H9 (cell line): ENCODE measurements around the gene SLC38A11. TPM values are rescaled to one million over a fixed set of nuclear protein-coding genes. Genes with fewer than 3 reads are reported as not detected.

Experiments
- DNase-seq: peaks from one replicate; pipeline ENCODE4 v3.0.0-alpha.2; 2017
- H2AFZ ChIP-seq: one replicate; pipeline ENCODE4 v1.6.1; 2013; ENCODE audit warnings: mild to moderate bottlenecking, low read length, control low read depth, moderate library complexity
- H2AK5ac ChIP-seq: 2 replicates; pipeline ENCODE4 v1.6.1; 2013; ENCODE audit warnings: low read length, control low read depth, mixed read lengths; ENCODE audit not compliant: insufficient read length
- H2BK120ac ChIP-seq: one replicate; pipeline ENCODE4 v1.6.1; 2013; ENCODE audit warnings: low read depth, mild to moderate bottlenecking, low read length, control low read depth, inconsistent platforms; ENCODE audit not compliant: poor library complexity, severe bottlenecking
- H2BK12ac ChIP-seq: 2 replicates; pipeline ENCODE4 v1.6.1; 2013; ENCODE audit warnings: low read length, control low read depth, mixed read lengths, low read depth; ENCODE audit not compliant: insufficient read length
- H2BK15ac ChIP-seq: 2 replicates; pipeline ENCODE4 v1.6.1; 2013; ENCODE audit warnings: low read depth, low read length, control low read depth
- H2BK20ac ChIP-seq: one replicate; pipeline ENCODE4 v1.6.1; 2013; ENCODE audit warnings: low read depth, mild to moderate bottlenecking, low read length, control low read depth, inconsistent platforms; ENCODE audit not compliant: poor library complexity, severe bottlenecking
- H2BK5ac ChIP-seq: 2 replicates; pipeline ENCODE4 v1.6.1; 2013; ENCODE audit warnings: low read length, control low read depth, mixed read lengths; ENCODE audit not compliant: insufficient read length
- H3K14ac ChIP-seq: 2 replicates; pipeline ENCODE4 v1.6.1; 2013; ENCODE audit warnings: low read length, control low read depth; ENCODE audit not compliant: insufficient read depth
- H3K18ac ChIP-seq: 2 replicates; pipeline ENCODE4 v1.6.1; 2013; ENCODE audit warnings: low read depth, mild to moderate bottlenecking, mixed read lengths, low read length, control low read depth; ENCODE audit not compliant: insufficient read length
- H3K23ac ChIP-seq: 2 replicates; pipeline ENCODE4 v1.6.1; 2013; ENCODE audit warnings: low read length, control low read depth, mixed read lengths, low read depth; ENCODE audit not compliant: insufficient read length
- H3K23me2 ChIP-seq: 2 replicates; pipeline ENCODE4 v1.6.1; 2013; ENCODE audit warnings: low read depth, mild to moderate bottlenecking, mixed read lengths, low read length, control low read depth; ENCODE audit not compliant: insufficient read length, poor library complexity, severe bottlenecking
- H3K27ac ChIP-seq: 2 replicates; pipeline ENCODE4 v1.5.1; 2013; ENCODE audit warnings: low read length, control low read depth, mixed read lengths, low read depth; ENCODE audit not compliant: insufficient read length
- H3K27me3 ChIP-seq: 2 replicates; pipeline ENCODE4 v1.6.1; 2013; ENCODE audit warnings: low read length, control low read depth, inconsistent platforms; ENCODE audit not compliant: insufficient read depth
- H3K4ac ChIP-seq: 2 replicates; pipeline ENCODE4 v1.6.1; 2013; ENCODE audit warnings: low read depth, mild to moderate bottlenecking, control low read depth, inconsistent platforms, low read length, moderate library complexity
- H3K4me1 ChIP-seq: 2 replicates; pipeline ENCODE4 v1.6.1; 2013; ENCODE audit warnings: low read length, control low read depth, inconsistent platforms; ENCODE audit not compliant: insufficient read depth
- H3K4me2 ChIP-seq: 2 replicates; pipeline ENCODE4 v1.6.1; 2013; ENCODE audit warnings: low read length, control low read depth, mixed read lengths; ENCODE audit not compliant: insufficient read length, insufficient read depth
- H3K56ac ChIP-seq: 2 replicates; pipeline ENCODE4 v1.6.1; 2013; ENCODE audit warnings: low read depth, mild to moderate bottlenecking, mixed read lengths, low read length, control low read depth; ENCODE audit not compliant: insufficient read length
- H3K79me1 ChIP-seq: 2 replicates; pipeline ENCODE4 v1.6.1; 2013; ENCODE audit warnings: low read depth, mild to moderate bottlenecking, moderate library complexity, low read length, control low read depth, inconsistent platforms; ENCODE audit not compliant: insufficient read depth, poor library complexity, severe bottlenecking
- H3K79me2 ChIP-seq: 2 replicates; pipeline ENCODE4 v1.6.1; 2013; ENCODE audit warnings: low read length, control low read depth, inconsistent platforms; ENCODE audit not compliant: insufficient read depth
- H3K9ac ChIP-seq: 2 replicates; pipeline ENCODE4 v1.6.1; 2013; ENCODE audit warnings: low read length, control low read depth, mixed read lengths; ENCODE audit not compliant: insufficient read length; ENCODE audit errors: extremely low read depth
- H3K9me3 ChIP-seq: one replicate; pipeline ENCODE4 v1.6.1; 2013; ENCODE audit warnings: low read depth, low read length, inconsistent platforms; ENCODE audit not compliant: control insufficient read depth
- H3T11ph ChIP-seq: one replicate; pipeline ENCODE4 v1.6.1; 2013; ENCODE audit warnings: mild to moderate bottlenecking, low read length, control low read depth, inconsistent platforms
- H4K20me1 ChIP-seq: one replicate; pipeline ENCODE4 v1.6.1; 2013; ENCODE audit not compliant: control insufficient read depth, insufficient read length, insufficient read depth
- H4K5ac ChIP-seq: 2 replicates; pipeline ENCODE4 v1.6.1; 2013; ENCODE audit warnings: low read depth, mild to moderate bottlenecking, mixed read lengths, low read length, control low read depth; ENCODE audit not compliant: insufficient read length
- H4K8ac ChIP-seq: replicated peaks from 2 replicates; pipeline ENCODE4 v1.6.1; 2013; ENCODE audit warnings: low read length, control low read depth, mixed read lengths, low read depth; ENCODE audit not compliant: insufficient read length
- H4K91ac ChIP-seq: 2 replicates; pipeline ENCODE4 v1.6.1; 2013; ENCODE audit warnings: low read depth, mild to moderate bottlenecking, moderate library complexity, mixed read lengths, low read length, control low read depth; ENCODE audit not compliant: insufficient read length
- H3K27ac Mint-ChIP-seq, 3 experiments: 2 replicates in 2 of 3; 3 replicates in 1 of 3; pipeline ENCODE4 v1.8.0; 2020 to 2021; ENCODE audit warnings: mixed read lengths in 3 of 3, mild to moderate bottlenecking in 1 of 3, moderate library complexity in 1 of 3
- H3K27me3 Mint-ChIP-seq: 2 replicates; pipeline ENCODE4 v1.8.0; 2021; ENCODE audit warnings: low read depth, mild to moderate bottlenecking, moderate library complexity, mixed read lengths
- H3K36me3 Mint-ChIP-seq, 3 experiments: 2 replicates in 2 of 3; 3 replicates in 1 of 3; pipeline ENCODE4 v1.8.0; 2020 to 2021; ENCODE audit warnings: low read depth in 3 of 3, mixed read lengths in 3 of 3; ENCODE audit not compliant: insufficient read depth in 1 of 3
- H3K4me1 Mint-ChIP-seq, 2 experiments: 2 replicates each; pipeline ENCODE4 v1.8.0; 2020; ENCODE audit warnings: mixed read lengths in 2 of 2
- H3K4me3 Mint-ChIP-seq, 2 experiments: 2 replicates in 1 of 2; 3 replicates in 1 of 2; pipeline ENCODE4 v1.8.0; 2020 to 2021; ENCODE audit warnings: mild to moderate bottlenecking in 2 of 2, mixed read lengths in 2 of 2, moderate library complexity in 1 of 2
- H3K9me3 Mint-ChIP-seq, 2 experiments: 2 replicates in 1 of 2; 3 replicates in 1 of 2; pipeline ENCODE4 v1.8.0; 2020; ENCODE audit warnings: mild to moderate bottlenecking in 2 of 2, mixed read lengths in 2 of 2, moderate library complexity in 1 of 2
- WGBS: extraction: QIAGEN DNeasy Blood & Tissue Kit; methylation state at CpG from one replicate; pipeline ENCODE4 v1.1.7; 2013; ENCODE audit warnings: missing lambda C conversion rate, low lambda C conversion rate, mixed read lengths; ENCODE audit not compliant: insufficient read length; ENCODE audit errors: extremely low coverage; 5-methylcytosine and 5-hydroxymethylcytosine counted together
- long read RNA-seq: library from polyadenylated mRNA; unstranded; transcript quantifications from one replicate; pipeline ENCODE4 v2.0.0, GENCODE V29; 2020
- total RNA-seq: library from RNA; stranded (reverse); gene quantifications from 2 replicates; pipeline ENCODE4 v1.2.1, GENCODE V29; 2021
- TF ChIP-seq, protein P1 (sequence below): fragments of 200-600 bp; sonication (generic); conservative IDR thresholded peaks from 3 replicates; pipeline ENCODE4 v1.8.0; 2021; ENCODE audit warnings: antibody characterized with exemption, mild to moderate bottlenecking

Gene SLC38A11, protein sequence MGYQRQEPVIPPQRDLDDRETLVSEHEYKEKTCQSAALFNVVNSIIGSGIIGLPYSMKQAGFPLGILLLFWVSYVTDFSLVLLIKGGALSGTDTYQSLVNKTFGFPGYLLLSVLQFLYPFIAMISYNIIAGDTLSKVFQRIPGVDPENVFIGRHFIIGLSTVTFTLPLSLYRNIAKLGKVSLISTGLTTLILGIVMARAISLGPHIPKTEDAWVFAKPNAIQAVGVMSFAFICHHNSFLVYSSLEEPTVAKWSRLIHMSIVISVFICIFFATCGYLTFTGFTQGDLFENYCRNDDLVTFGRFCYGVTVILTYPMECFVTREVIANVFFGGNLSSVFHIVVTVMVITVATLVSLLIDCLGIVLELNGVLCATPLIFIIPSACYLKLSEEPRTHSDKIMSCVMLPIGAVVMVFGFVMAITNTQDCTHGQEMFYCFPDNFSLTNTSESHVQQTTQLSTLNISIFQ
- not detected in 2 replicates for total RNA-seq
- long read RNA-seq = 0 reads

DNA sequence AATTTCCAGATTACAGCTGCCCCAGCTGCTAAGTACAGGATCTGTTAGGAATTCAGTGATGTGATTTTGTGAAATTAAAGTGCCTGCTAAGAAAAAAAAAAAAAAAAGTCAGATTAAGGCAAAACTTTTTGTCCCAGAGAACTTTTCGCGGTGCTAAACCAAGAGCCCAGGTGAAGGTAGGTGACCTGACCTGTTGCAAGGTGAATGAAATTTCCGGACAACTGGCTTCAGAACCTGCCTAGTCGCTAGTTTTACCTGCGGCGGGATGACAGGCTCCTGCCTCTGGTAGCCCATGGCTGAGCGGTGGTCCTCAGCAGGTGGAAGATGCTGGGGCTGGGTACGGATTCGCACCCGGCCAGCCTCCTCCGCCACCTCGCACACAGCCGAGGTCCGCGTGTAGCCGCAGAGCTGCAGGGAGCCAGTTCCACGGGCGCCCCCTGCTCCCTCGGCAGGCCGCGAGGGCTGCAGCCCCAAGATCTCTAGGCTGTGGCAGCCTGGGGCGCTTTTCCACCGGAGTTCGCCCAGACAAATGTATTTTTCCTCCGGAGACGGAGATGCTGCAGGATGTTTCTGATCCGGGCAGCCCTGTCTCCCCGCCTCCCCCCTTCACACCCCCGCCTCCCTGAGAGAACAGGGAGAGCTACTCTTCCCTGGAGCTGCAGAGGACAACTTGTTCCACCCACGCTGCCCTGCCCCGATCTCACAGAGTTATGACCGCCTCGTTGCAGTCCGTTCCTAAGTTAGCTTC lies at the start of gene SLC38A11:
Gene SLC38A11 (minus strand): TSS at position 572 of the 748 bp plus-strand sequence. CDS start 278 bp downstream, at position 294.
- no peaks in the 10 kb centered on the region for H3K4me1 ChIP-seq
- DNase-seq = peak; percentile 41
- Mint-ChIP-seq H3K27me3 (peaks cover 1% of the 10 kb centered on the region; the same call in 1 of the 2 replicates), H3K4me3 (no peak within 1 kb of the TSS; a peak in 1 of 5 replicates), H3K36me3 (no peaks in the 10 kb centered on the region), H3K27ac (peak within 1 kb of the TSS in 2 of 3 experiments; percentile 63 to 75; a peak in 3 of 7 replicates), H3K9me3 (no peaks in the 10 kb centered on the region), H3K4me1 (peaks cover 0 to 3% of the 10 kb centered on the region in 2 experiments; a peak in 1 of 4 replicates)
- H3K27me3 ChIP-seq = no peaks in the 10 kb centered on the region
- H2BK120ac ChIP-seq = no peak within 1 kb of the TSS
- H3K4ac ChIP-seq = no peak within 1 kb of the TSS
- no peak within 1 kb of the TSS for H2AK5ac ChIP-seq
- no peaks in the 10 kb centered on the region for H3K79me2 ChIP-seq
- no peaks in the 10 kb centered on the region for H4K20me1 ChIP-seq
- H2BK20ac ChIP-seq = no peak within 1 kb of the TSS
- H3T11ph ChIP-seq = no peak within 1 kb of the TSS
- H3K23ac ChIP-seq = no peak within 1 kb of the TSS
- no peak within 1 kb of the TSS; the same call in 1 of the 2 replicates for H3K14ac ChIP-seq
- H3K79me1 ChIP-seq = no peaks in the 10 kb centered on the region
- no peak within 1 kb of the TSS for H2AFZ ChIP-seq
- no peak within 1 kb of the TSS for H4K8ac ChIP-seq
- H2BK12ac ChIP-seq = no peak within 1 kb of the TSS
- no peak within 1 kb of the TSS for H3K56ac ChIP-seq
- H3K9me3 ChIP-seq = no peaks in the 10 kb centered on the region
- WGBS = no CpG with 5 or more reads among the region's 34 CpGs
- H3K9ac ChIP-seq = no peak within 1 kb of the TSS
- no peak within 1 kb of the TSS for H3K4me2 ChIP-seq
- no peak within 1 kb of the TSS for H2BK15ac ChIP-seq
- H3K23me2 ChIP-seq = no peaks in the 10 kb centered on the region
- H2BK5ac ChIP-seq = no peak within 1 kb of the TSS
- H3K27ac ChIP-seq = no peak within 1 kb of the TSS
- H4K5ac ChIP-seq = no peak within 1 kb of the TSS
- H3K18ac ChIP-seq = no peak within 1 kb of the TSS
- no peak within 1 kb of the TSS for H4K91ac ChIP-seq
- TF ChIP-seq, protein P1, sequence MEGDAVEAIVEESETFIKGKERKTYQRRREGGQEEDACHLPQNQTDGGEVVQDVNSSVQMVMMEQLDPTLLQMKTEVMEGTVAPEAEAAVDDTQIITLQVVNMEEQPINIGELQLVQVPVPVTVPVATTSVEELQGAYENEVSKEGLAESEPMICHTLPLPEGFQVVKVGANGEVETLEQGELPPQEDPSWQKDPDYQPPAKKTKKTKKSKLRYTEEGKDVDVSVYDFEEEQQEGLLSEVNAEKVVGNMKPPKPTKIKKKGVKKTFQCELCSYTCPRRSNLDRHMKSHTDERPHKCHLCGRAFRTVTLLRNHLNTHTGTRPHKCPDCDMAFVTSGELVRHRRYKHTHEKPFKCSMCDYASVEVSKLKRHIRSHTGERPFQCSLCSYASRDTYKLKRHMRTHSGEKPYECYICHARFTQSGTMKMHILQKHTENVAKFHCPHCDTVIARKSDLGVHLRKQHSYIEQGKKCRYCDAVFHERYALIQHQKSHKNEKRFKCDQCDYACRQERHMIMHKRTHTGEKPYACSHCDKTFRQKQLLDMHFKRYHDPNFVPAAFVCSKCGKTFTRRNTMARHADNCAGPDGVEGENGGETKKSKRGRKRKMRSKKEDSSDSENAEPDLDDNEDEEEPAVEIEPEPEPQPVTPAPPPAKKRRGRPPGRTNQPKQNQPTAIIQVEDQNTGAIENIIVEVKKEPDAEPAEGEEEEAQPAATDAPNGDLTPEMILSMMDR = no peak
